Astrocyte of the hippocampus (primary cell): ENCODE results near the gene IER3.

Source experiments
- DNase-seq: peaks from one replicate; pipeline ENCODE4 v3.0.0; 2011; ENCODE audit warnings: low read depth, low spot score

Gene IER3

GRCh38 chr6:30744054-30744805, at the start of gene IER3:
IER3 (minus strand) TSS chr6:30744547; CDS start chr6:30744518, 29 bp downstream.
- DNase-seq, result peak; percentile 97

GRCh38 chr6:30793521-30794194, 49.3 kb upstream of the IER3 start:
- no peak for DNase-seq

- DNase-seq, result no peak
These were observed 48.4 kb upstream of the IER3 start for GRCh38 chr6:30792786-30793185.

- DNase-seq, result peak; percentile 52
These were observed 46.5 kb upstream of the IER3 start for GRCh38 chr6:30790724-30791383.

- DNase-seq, result no peak
These were observed 45.3 kb upstream of the IER3 start for GRCh38 chr6:30789606-30790005.

- DNase-seq, result peak; percentile 47
These were observed 43.6 kb upstream of the IER3 start for GRCh38 chr6:30787954-30788353.

- no peak for DNase-seq
These were observed 38.2 kb upstream of the IER3 start for GRCh38 chr6:30782425-30783014.

GRCh38 chr6:30781743-30782424, 37.5 kb upstream of the IER3 start:
- DNase-seq, result peak; percentile 99

GRCh38 chr6:30781395-30781742, 37.0 kb upstream of the IER3 start:
- DNase-seq, result no peak

- no peak for DNase-seq
These were observed 36.2 kb upstream of the IER3 start for GRCh38 chr6:30780642-30780920.

- DNase-seq, result no peak
These were observed 35.7 kb upstream of the IER3 start for GRCh38 chr6:30779850-30780641.

- no peak for DNase-seq
These were observed 33.8 kb upstream of the IER3 start for GRCh38 chr6:30778001-30778635.

- DNase-seq, result no peak
These were observed 32.8 kb upstream of the IER3 start for GRCh38 chr6:30777155-30777485.

GRCh38 chr6:30776390-30777154, 32.2 kb upstream of the IER3 start:
- DNase-seq, result no peak

- no peak for DNase-seq
These were observed 30.8 kb upstream of the IER3 start for GRCh38 chr6:30775104-30775503.

- DNase-seq, result no peak
These were observed 30.4 kb upstream of the IER3 start for GRCh38 chr6:30774701-30775100.

GRCh38 chr6:30770592-30770991, 26.2 kb upstream of the IER3 start:
- no peak for DNase-seq

GRCh38 chr6:30769853-30770524, 25.6 kb upstream of the IER3 start:
- DNase-seq, result peak; percentile 63

GRCh38 chr6:30769088-30769852, 24.9 kb upstream of the IER3 start:
- DNase-seq, result peak; percentile 97
